Measurements from ENCODE around the gene GARIN1A. TPM values are rescaled to one million over a fixed set of nuclear protein-coding genes. Genes with fewer than 3 reads are reported as not detected.

GARIN1A gene
- total RNA-seq, 4 donors from 2014 or later, result 0.63 to 3.5 (median 1.8) TPM

GRCh38 chr7:128721376-128721775 is 49.3 kb downstream of the GARIN1A start:
- no peak overlapping the region for H3K27ac ChIP-seq
- H3K4me1 ChIP-seq, result no peaks in the 10 kb centered on the region
- H3K4me3 ChIP-seq, result no peak overlapping the region
- no peaks in the 10 kb centered on the region for H3K36me3 ChIP-seq
- no peaks in the 10 kb centered on the region for H3K27me3 ChIP-seq
- TF ChIP-seq POLR2A (IDR thresholded peaks at IDR 0.05), result no peak
- TF ChIP-seq EP300 (IDR thresholded peaks at IDR 0.05), result no peak
- no peak for TF ChIP-seq CTCF (IDR thresholded peaks at IDR 0.05)
- no peak for DNase-seq (ENCODE audit: low spot score in 2 of 2)
- H3K9me3 ChIP-seq, result no peaks in the 10 kb centered on the region

Small RNA genes within 50 kb of the gene (small RNA-seq; reads per million reads assigned to genes)
- gene RNA5SP242 (25.5 reads per million, percentile 93 among the genes with 10 or more reads in this experiment), gene RNA5SP243 (not detected), gene RNU6-177P (not detected)

Other genes with a start within 250 kb of the GARIN1A start
- 10 to 100 TPM; 32.4 to 64.2 (median 38.3) TPM for gene HILPDA, start 216.4 kb upstream of the GARIN1A start, total RNA-seq
- 10 to 100 TPM; 21.6 to 27.9 (median 24.1) TPM for gene METTL2B, start 195.5 kb upstream of the GARIN1A start, total RNA-seq
- gene CALU, start 67.1 kb downstream of the GARIN1A start, total RNA-seq, result 10 to 100 TPM; 77.3 to 94.8 (median 90.0) TPM
- not detected for gene OPN1SW, start 103.5 kb downstream of the GARIN1A start, total RNA-seq
- 10 to 100 TPM in 1 of 4 donors, 1 to 10 TPM in 3; 4.5 to 12.4 (median 7.2) TPM for gene CCDC136, start 119.7 kb downstream of the GARIN1A start, total RNA-seq
- gene FLNC, start 158.1 kb downstream of the GARIN1A start, total RNA-seq, result 10 to 100 TPM in 2 of 4 donors, 1 to 10 TPM in 2; 5.5 to 13.5 (median 9.0) TPM
- gene ATP6V1F, start 190.6 kb downstream of the GARIN1A start, total RNA-seq, result 100 to 1,000 TPM in 1 of 4 donors, 10 to 100 TPM in 3; 57.9 to 122 (median 75.4) TPM
- gene KCP, start 238.4 kb downstream of the GARIN1A start, total RNA-seq, result under 1 TPM; 0.21 to 0.90 (median 0.40) TPM